IPS DF 6.9 (cell line): Measurements from ENCODE around the gene CSRP1.
"Not testable (repeated sequence)": the region's sequence is repeated elsewhere in the genome, so short reads cannot be mapped to it uniquely, and the experiment has no call there.

ENCODE experiments used
- DNase-seq: peaks from one replicate; pipeline ENCODE4 v3.0.0-alpha.2; 2013; ENCODE audit warnings: low read depth, low spot score
- H3K27ac ChIP-seq: one replicate; pipeline ENCODE4 v1.5.1; 2013; ENCODE audit warnings: low read length, control low read depth
- H3K27me3 ChIP-seq: 2 replicates; pipeline ENCODE4 v1.6.1; 2013; ENCODE audit warnings: mild to moderate bottlenecking, low read length; ENCODE audit not compliant: control insufficient read depth, insufficient read depth
- H3K36me3 ChIP-seq: 2 replicates; pipeline ENCODE4 v1.6.1; 2013; ENCODE audit warnings: low read length; ENCODE audit not compliant: control insufficient read depth, insufficient read depth
- H3K4me1 ChIP-seq: 2 replicates; pipeline ENCODE4 v1.6.1; 2013; ENCODE audit warnings: low read length; ENCODE audit not compliant: control insufficient read depth, insufficient read depth
- H3K4me3 ChIP-seq: 2 replicates; pipeline ENCODE4 v1.5.1; 2013; ENCODE audit warnings: mild to moderate bottlenecking, low read length
- H3K9me3 ChIP-seq: 2 replicates; pipeline ENCODE4 v1.6.1; 2013; ENCODE audit warnings: low read length, inconsistent platforms; ENCODE audit not compliant: control insufficient read depth, insufficient read depth
- WGBS: extraction: QIAGEN DNeasy Blood & Tissue Kit; methylation state at CpG from one replicate; pipeline ENCODE4 v1.1.7; 2013; ENCODE audit warnings: mixed read lengths, missing lambda C conversion rate; ENCODE audit not compliant: insufficient read length, insufficient coverage; 5-methylcytosine and 5-hydroxymethylcytosine counted together

The CSRP1 gene

GRCh38 chr1:201485184-201485774, 21.6 kb downstream of the CSRP1 start:
- Histone ChIP-seq H3K36me3 (no peaks in the 10 kb centered on the region), H3K9me3 (no peaks in the 10 kb centered on the region), H3K4me1 (no peaks in the 10 kb centered on the region), H3K4me3 (no peak overlapping the region), H3K27me3 (no peaks in the 10 kb centered on the region), H3K27ac (no peak overlapping the region)
- DNase-seq = no peak
- no CpG with 5 or more reads among the region's 4 CpGs for WGBS

GRCh38 chr1:201483373-201483949, 23.5 kb downstream of the CSRP1 start:
- Histone ChIP-seq H3K4me3 (no peak overlapping the region), H3K36me3 (no peaks in the 10 kb centered on the region), H3K4me1 (no peaks in the 10 kb centered on the region), H3K27me3 (no peaks in the 10 kb centered on the region), H3K27ac (no peak overlapping the region), H3K9me3 (no peaks in the 10 kb centered on the region)
- no CpG with 5 or more reads among the region's 4 CpGs for WGBS
- DNase-seq = no peak

- Histone ChIP-seq H3K4me1 (no peaks in the 10 kb centered on the region), H3K36me3 (no peaks in the 10 kb centered on the region), H3K27me3 (no peaks in the 10 kb centered on the region), H3K27ac (no peak overlapping the region), H3K9me3 (no peaks in the 10 kb centered on the region), H3K4me3 (no peak overlapping the region)
- WGBS = no CpG with 5 or more reads among the region's 5 CpGs
- no peak for DNase-seq
These were observed 24.2 kb downstream of the CSRP1 start for GRCh38 chr1:201482755-201483154.

- H3K4me1 ChIP-seq = no peaks in the 10 kb centered on the region
- no peak overlapping the region for H3K27ac ChIP-seq
- no peaks in the 10 kb centered on the region for H3K36me3 ChIP-seq
- H3K9me3 ChIP-seq = no peaks in the 10 kb centered on the region
- no CpG with 5 or more reads among the region's 35 CpGs for WGBS
- DNase-seq = no peak
- peak overlapping the region; percentile 28; the same call in 1 of the 2 replicates for H3K4me3 ChIP-seq
- H3K27me3 ChIP-seq = no peaks in the 10 kb centered on the region
These were observed 25.0 kb downstream of the CSRP1 start for GRCh38 chr1:201481761-201482493.

DNA sequence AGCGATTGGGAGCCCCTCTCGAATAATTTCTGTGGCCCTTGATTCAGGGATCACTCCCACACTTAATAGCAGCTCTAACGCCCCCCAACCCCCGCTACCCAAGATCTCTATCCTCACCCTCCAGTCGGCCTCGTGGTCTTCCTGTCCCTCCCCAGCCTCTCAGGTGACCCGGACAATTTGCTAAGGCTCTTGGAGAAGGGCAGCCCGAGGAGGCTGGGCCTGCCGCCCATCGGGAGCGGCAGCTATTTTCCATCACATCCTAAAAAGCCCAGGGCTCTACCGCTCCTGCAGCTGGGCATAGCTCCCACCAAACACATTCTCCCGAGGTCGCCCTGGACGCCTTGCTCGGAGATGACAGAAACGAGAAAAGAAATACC, 25.9 kb downstream of the CSRP1 start:
- no peak overlapping the region for H3K27ac ChIP-seq
- H3K4me1 ChIP-seq = no peaks in the 10 kb centered on the region
- no peak for DNase-seq
- H3K36me3 ChIP-seq = no peaks in the 10 kb centered on the region
- no peaks in the 10 kb centered on the region for H3K27me3 ChIP-seq
- H3K9me3 ChIP-seq = no peaks in the 10 kb centered on the region
- H3K4me3 ChIP-seq = peak overlapping the region; percentile 41; the same call in 1 of the 2 replicates
- WGBS = no CpG with 5 or more reads among the region's 17 CpGs

DNA sequence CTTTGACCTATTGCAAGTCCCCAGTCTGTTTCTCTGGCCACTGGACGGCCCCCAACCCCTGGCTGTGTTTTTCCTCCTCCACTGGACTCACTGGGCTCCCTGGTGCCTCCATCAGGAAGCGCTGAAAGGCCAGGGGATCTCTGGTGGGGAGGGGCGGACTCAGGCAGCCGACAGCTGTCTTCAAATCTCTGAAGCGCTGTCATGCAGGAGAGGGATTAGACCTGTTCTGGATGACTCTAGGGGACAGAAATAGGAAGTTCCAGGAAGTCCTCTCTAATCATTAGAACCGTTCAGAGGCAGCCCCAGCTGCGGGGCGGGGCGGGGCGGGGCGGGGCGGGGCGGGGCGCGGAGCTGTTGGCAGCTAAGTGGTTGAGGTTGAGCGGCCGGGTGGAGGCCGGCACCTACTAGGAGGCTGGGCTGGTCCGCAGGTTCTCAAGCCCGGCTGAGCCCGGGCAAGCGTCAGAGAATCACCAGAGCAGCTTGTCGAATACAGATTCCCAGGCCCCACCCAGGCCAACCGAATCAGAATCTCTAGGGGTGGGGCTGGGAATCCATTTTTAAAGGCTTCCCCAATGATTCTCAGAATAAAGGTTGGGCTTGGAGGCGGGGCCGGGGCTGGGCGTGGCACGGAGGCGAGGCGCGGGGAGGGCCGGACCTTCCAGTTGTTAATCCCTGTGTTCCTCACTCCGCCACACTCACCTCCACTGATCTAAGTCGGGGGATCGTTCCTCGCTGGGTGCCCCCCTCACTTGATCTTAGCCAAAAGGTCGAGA, 26.5 kb downstream of the CSRP1 start:
- Histone ChIP-seq H3K36me3 (no peaks in the 10 kb centered on the region), H3K27ac (no peak overlapping the region), H3K4me3 (peak overlapping the region; percentile 41; the same call in 1 of the 2 replicates), H3K27me3 (no peaks in the 10 kb centered on the region), H3K9me3 (no peaks in the 10 kb centered on the region), H3K4me1 (no peaks in the 10 kb centered on the region)
- no CpG with 5 or more reads among the region's 37 CpGs for WGBS
- no peak for DNase-seq

DNA sequence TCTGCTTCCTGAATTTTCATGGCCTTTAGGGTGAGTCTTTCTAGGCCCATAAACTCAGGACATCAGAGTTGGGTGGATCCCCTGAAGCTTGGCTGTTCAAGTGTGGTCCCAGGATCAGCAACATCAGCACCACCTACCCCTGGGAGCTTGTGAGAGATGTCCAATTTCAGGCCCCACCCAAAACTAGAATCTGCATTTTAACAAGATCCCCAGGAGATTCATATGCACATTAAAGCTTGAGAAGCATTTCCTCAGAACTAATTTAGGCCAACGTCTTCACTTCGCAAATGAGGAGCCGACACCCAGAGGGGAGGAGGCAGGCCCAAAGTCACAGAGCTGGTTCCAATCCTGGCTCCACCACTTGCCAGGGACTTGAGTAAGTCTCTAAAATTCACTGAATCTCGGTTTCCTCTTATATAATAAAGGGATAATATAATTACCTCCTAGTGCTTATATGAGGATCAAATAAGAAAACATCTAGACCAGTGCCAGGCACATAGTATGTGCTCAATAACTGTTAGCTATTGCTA, 27.7 kb downstream of the CSRP1 start:
- no peaks in the 10 kb centered on the region for H3K36me3 ChIP-seq
- WGBS = no CpG with 5 or more reads among the region's 4 CpGs
- DNase-seq = no peak
- no peaks in the 10 kb centered on the region for H3K4me1 ChIP-seq
- no peaks in the 10 kb centered on the region for H3K9me3 ChIP-seq
- H3K27ac ChIP-seq = no peak overlapping the region
- H3K27me3 ChIP-seq = no peaks in the 10 kb centered on the region
- H3K4me3 ChIP-seq = no peak overlapping the region

DNA sequence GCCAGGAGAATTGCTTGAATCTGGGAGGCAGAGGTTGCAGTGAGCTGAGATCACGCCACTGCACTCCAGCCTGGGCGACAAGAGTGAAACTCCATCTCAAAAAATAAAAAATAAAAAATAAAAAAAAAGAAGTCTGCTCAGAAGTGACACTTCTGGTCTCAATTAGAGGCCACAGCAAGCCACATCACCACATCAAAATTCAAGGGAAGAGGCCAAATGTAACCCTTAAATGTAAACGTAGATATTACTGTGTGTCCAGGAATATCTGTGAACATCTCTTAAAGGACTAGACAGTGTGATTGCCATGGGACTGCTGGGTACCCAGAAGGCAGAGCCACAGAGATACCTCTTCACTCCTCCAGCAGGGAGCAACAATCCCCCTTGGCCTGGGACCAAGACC, 28.3 kb downstream of the CSRP1 start:
- not testable (repeated sequence) for H3K36me3 ChIP-seq, H3K4me1 ChIP-seq, DNase-seq

GRCh38 chr1:201476670-201477344, 30.1 kb downstream of the CSRP1 start:
- WGBS = no CpG with 5 or more reads among the region's 6 CpGs
- Histone ChIP-seq H3K4me3 (no peak overlapping the region), H3K4me1 (no peaks in the 10 kb centered on the region), H3K36me3 (no peaks in the 10 kb centered on the region), H3K27ac (no peak overlapping the region), H3K27me3 (no peaks in the 10 kb centered on the region), H3K9me3 (no peaks in the 10 kb centered on the region)
- DNase-seq = no peak

More for the DNA sequence above, 28.3 kb downstream of the CSRP1 start:
- not testable (repeated sequence) for H3K27ac ChIP-seq, H3K9me3 ChIP-seq, H3K4me3 ChIP-seq, H3K27me3 ChIP-seq
- WGBS = no CpG with 5 or more reads among the region's 3 CpGs
